T-cell (primary cell): ENCODE measurements around the gene TSBP1. TPM values are rescaled to one million over a fixed set of nuclear protein-coding genes. Genes with fewer than 3 reads are reported as not detected.
"Not testable (repeated sequence)": the region's sequence is repeated elsewhere in the genome, so short reads cannot be mapped to it uniquely, and the experiment has no call there.

ENCODE experiments used
- ATAC-seq, 4 experiments: fragments of 200-7000 bp in 3 of 4; fragments of 150-1000 bp in 1 of 4; cut with Tn5 transposase; replicated peaks in 1 of 4; 1 replicate in 3 of 4; 2 replicates in 1 of 4; pipeline ENCODE4 v1.10.0; 2021; ENCODE audit warnings: moderate library complexity in 3 of 4, mild to moderate bottlenecking in 2 of 4, moderate number of reproducible peaks in 1 of 4
- CTCF ChIA-PET, 2 donors: fragments of 300-600 bp; sonication (Branson Sonifier 250); formaldehyde crosslinking; loops; one replicate each; lab custom pipeline; 2022; ENCODE audit warnings: antibody characterized with exemption in 2 of 2; lab: Charles Lee
- POLR2A ChIA-PET, 2 donors: fragments of 300-600 bp; sonication (Branson Sonifier 250); formaldehyde crosslinking; loops; one replicate each; lab custom pipeline; 2022; ENCODE audit warnings: antibody characterized with exemption in 2 of 2; lab: Charles Lee
- DNase-seq, 35 experiments: peaks; one replicate each; pipeline versions ENCODE4 v3.0.0 to v3.0.0-alpha.2; 2013 to 2023
- H3K27ac ChIP-seq: one replicate; pipeline ENCODE4 v1.5.1; 2013; ENCODE audit warnings: low read length
- H3K27me3 ChIP-seq, 2 experiments: replicated peaks in 1 of 2; 1 replicate in 1 of 2; 2 replicates in 1 of 2; pipeline versions ENCODE4 v1.6.1 to v1.7.0; 2013; ENCODE audit warnings: low read length in 1 of 2, mixed read lengths in 1 of 2; ENCODE audit not compliant: control insufficient read depth in 2 of 2, insufficient read depth in 2 of 2; ENCODE audit errors: extremely low read depth in 1 of 2
- H3K36me3 ChIP-seq, 2 donors: 1 replicate in 1 of 2; 2 replicates in 1 of 2; pipeline versions ENCODE4 v1.6.1 to v1.7.0; 2013; ENCODE audit warnings: low read length in 1 of 2; ENCODE audit not compliant: control insufficient read depth in 2 of 2, insufficient read depth in 1 of 2; ENCODE audit errors: extremely low read depth in 1 of 2
- H3K4me1 ChIP-seq, 2 experiments: 1 replicate in 1 of 2; 2 replicates in 1 of 2; pipeline versions ENCODE4 v1.6.1 to v1.7.0; 2013; ENCODE audit warnings: low read length in 2 of 2, mixed read lengths in 1 of 2; ENCODE audit not compliant: insufficient read depth in 2 of 2, control insufficient read depth in 1 of 2; ENCODE audit errors: extremely low read depth in 1 of 2
- H3K4me3 ChIP-seq, 2 donors: 1 replicate in 1 of 2; 2 replicates in 1 of 2; pipeline versions ENCODE4 v1.5.1 to v1.7.0; 2013; ENCODE audit warnings: mild to moderate bottlenecking in 2 of 2, low read length in 1 of 2, moderate library complexity in 1 of 2; ENCODE audit not compliant: control insufficient read depth in 1 of 2; ENCODE audit errors: extremely low read depth in 1 of 2
- H3K9me3 ChIP-seq: 2 replicates; pipeline ENCODE4 v1.7.0; 2013
- H3K27ac Mint-ChIP-seq, 2 donors: one replicate each; pipeline ENCODE4 v1.8.0; 2020 to 2021; ENCODE audit warnings: mild to moderate bottlenecking in 2 of 2, mixed read lengths in 2 of 2
- H3K27me3 Mint-ChIP-seq, 2 donors: one replicate each; pipeline ENCODE4 v1.8.0; 2021 to 2022; ENCODE audit warnings: mixed read lengths in 2 of 2
- H3K36me3 Mint-ChIP-seq: one replicate; pipeline ENCODE4 v1.8.0; 2021; ENCODE audit warnings: mixed read lengths
- H3K4me1 Mint-ChIP-seq, 3 donors: one replicate each; pipeline ENCODE4 v1.8.0; 2020 to 2022; ENCODE audit warnings: mixed read lengths in 3 of 3, mild to moderate bottlenecking in 1 of 3
- H3K4me3 Mint-ChIP-seq, 3 donors: one replicate each; pipeline ENCODE4 v1.8.0; 2020 to 2022; ENCODE audit warnings: mild to moderate bottlenecking in 3 of 3, mixed read lengths in 3 of 3, moderate library complexity in 3 of 3
- H3K9me3 Mint-ChIP-seq, 3 donors: one replicate each; pipeline ENCODE4 v1.8.0; 2020 to 2022; ENCODE audit warnings: mixed read lengths in 3 of 3
- WGBS: methylation state at CpG from one replicate; pipeline ENCODE4 v1.1.5; 2013; ENCODE audit warnings: missing lambda C conversion rate; ENCODE audit not compliant: insufficient coverage; 5-methylcytosine and 5-hydroxymethylcytosine counted together
- total RNA-seq, 35 experiments: library from RNA in 6 of 35; stranded (reverse) in 6 of 35; fragments of 120-200 nt in 1 of 35; gene quantifications; one replicate each; pipeline versions ENCODE4 v1.2.1 to v1.2.4 and lab custom pipeline; 2013 to 2026

TSBP1 gene
- total RNA-seq, 5 donors from 2014 or later (not counting 1 experiment from before 2014, with no cell fraction given), result not detected

- no peaks in the 10 kb centered on the region for H3K4me1 Mint-ChIP-seq
- no peak overlapping the region for H3K4me3 Mint-ChIP-seq
- Histone ChIP-seq H3K4me3 (no peak overlapping the region), H3K4me1 (no peaks in the 10 kb centered on the region), H3K27ac (no peak overlapping the region), H3K36me3 (no peaks in the 10 kb centered on the region), H3K9me3 (no peaks in the 10 kb centered on the region), H3K27me3 (peaks cover 0 to 5% of the 10 kb centered on the region in 2 experiments)
- H3K9me3 Mint-ChIP-seq, result no peaks in the 10 kb centered on the region
- 100% methylated on average over 1 of the region's 1 CpG for WGBS
- POLR2A ChIA-PET, result interaction anchor here in 1 of 2 donors (0.6 kb wide), 1 partner anchor 19 kb away, joined by 3 read pairs; no protein-coding TSS in a partner anchor
- H3K27me3 Mint-ChIP-seq, result peaks cover 32 to 40% of the 10 kb centered on the region in 2 donors
- H3K36me3 Mint-ChIP-seq, result no peaks in the 10 kb centered on the region
- CTCF ChIA-PET, result no interaction called here
- DNase-seq, result no peak
- no peak for ATAC-seq
- H3K27ac Mint-ChIP-seq, result no peak overlapping the region
Measured at GRCh38 chr6:32313964-32314363, 57.7 kb downstream of the TSBP1 start.

GRCh38 chr6:32298632-32299336 is 72.9 kb downstream of the TSBP1 start:
- CTCF ChIA-PET, result no interaction called here
- Histone ChIP-seq H3K9me3 (no peaks in the 10 kb centered on the region), H3K36me3 (no peaks in the 10 kb centered on the region), H3K27ac (no peak overlapping the region), H3K4me3 (no peak overlapping the region), H3K4me1 (peaks cover 0 to 2% of the 10 kb centered on the region in 2 experiments), H3K27me3 (peaks cover 0 to 2% of the 10 kb centered on the region in 2 experiments)
- Mint-ChIP-seq H3K27me3 (peaks cover 13% of the 10 kb centered on the region in 2 donors), H3K36me3 (no peaks in the 10 kb centered on the region), H3K9me3 (no peaks in the 10 kb centered on the region), H3K27ac (no peak overlapping the region), H3K4me1 (peaks cover under 1 to 4% (median 3%) of the 10 kb centered on the region in 3 donors), H3K4me3 (no peak overlapping the region)
- POLR2A ChIA-PET, result no interaction called here
- no peak for DNase-seq
- WGBS, result no CpG with 5 or more reads among the region's 3 CpGs
- ATAC-seq, result no peak

- peaks cover 28 to 32% of the 10 kb centered on the region in 2 donors for H3K27me3 Mint-ChIP-seq
- H3K36me3 Mint-ChIP-seq, H3K9me3 Mint-ChIP-seq, ATAC-seq, H3K36me3 ChIP-seq, H3K4me1 Mint-ChIP-seq, H3K9me3 ChIP-seq, POLR2A ChIA-PET, H3K4me3 ChIP-seq, H3K27me3 ChIP-seq, H3K4me1 ChIP-seq, H3K4me3 Mint-ChIP-seq, H3K27ac Mint-ChIP-seq, DNase-seq, H3K27ac ChIP-seq: not testable (repeated sequence)
- CTCF ChIA-PET, result interaction anchor here (0.6 kb wide), 2 partner anchors 13 to 40 kb away, joined by 3 read pairs; no protein-coding TSS in a partner anchor
- no CpG with 5 or more reads among the region's 3 CpGs for WGBS
Measured at GRCh38 chr6:32294980-32295379, 76.7 kb downstream of the TSBP1 start.

- Mint-ChIP-seq H3K4me1 (no peaks in the 10 kb centered on the region), H3K27ac (no peak overlapping the region), H3K36me3 (no peaks in the 10 kb centered on the region), H3K27me3 (peaks cover 28 to 32% of the 10 kb centered on the region in 2 donors), H3K4me3 (no peak overlapping the region), H3K9me3 (no peaks in the 10 kb centered on the region)
- Histone ChIP-seq H3K4me3 (no peak overlapping the region), H3K4me1 (no peaks in the 10 kb centered on the region), H3K27ac (no peak overlapping the region), H3K36me3 (no peaks in the 10 kb centered on the region), H3K9me3 (no peaks in the 10 kb centered on the region), H3K27me3 (no peaks in the 10 kb centered on the region)
- WGBS, result no CpG with 5 or more reads among the region's 2 CpGs
- ChIA-PET CTCF (interaction anchor here in 1 of 2 donors (0.6 kb wide), 1 partner anchor 39 kb away, joined by 3 read pairs; no protein-coding TSS in a partner anchor), POLR2A (no interaction called here)
- no peak for DNase-seq
- no peak for ATAC-seq
Measured at GRCh38 chr6:32294566-32294965, 77.1 kb downstream of the TSBP1 start.

DNA sequence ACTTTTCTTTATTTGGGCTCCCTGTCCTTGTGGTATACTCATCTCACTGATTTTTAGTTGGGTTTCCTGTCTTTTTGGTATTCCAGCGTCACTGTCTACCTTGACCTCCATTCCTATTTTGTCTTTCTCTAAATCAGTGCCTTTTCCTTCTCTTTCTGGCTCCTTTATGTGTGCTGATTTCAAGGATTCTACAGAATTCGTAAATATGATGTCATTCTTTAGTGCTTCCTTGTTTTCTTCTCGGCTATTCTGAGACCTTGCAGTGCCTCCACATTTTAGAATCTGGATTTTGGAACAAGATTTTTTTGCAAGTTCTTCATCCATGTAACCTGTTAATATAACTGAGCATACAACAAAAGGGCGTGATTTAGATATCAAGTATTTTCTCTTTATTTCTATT is 78.0 kb downstream of the TSBP1 start:
- WGBS, result no CpG with 5 or more reads among the region's 4 CpGs
- CTCF ChIA-PET, result no interaction called here
- H3K27ac Mint-ChIP-seq, result no peak overlapping the region
- H3K9me3 Mint-ChIP-seq, result no peaks in the 10 kb centered on the region
- no peaks in the 10 kb centered on the region for H3K36me3 Mint-ChIP-seq
- Histone ChIP-seq H3K9me3 (no peaks in the 10 kb centered on the region), H3K27ac (no peak overlapping the region), H3K27me3 (no peaks in the 10 kb centered on the region), H3K36me3 (no peaks in the 10 kb centered on the region), H3K4me1 (no peaks in the 10 kb centered on the region), H3K4me3 (no peak overlapping the region)
- POLR2A ChIA-PET, result no interaction called here
- H3K27me3 Mint-ChIP-seq, result peaks cover 27 to 36% of the 10 kb centered on the region in 2 donors
- no peaks in the 10 kb centered on the region for H3K4me1 Mint-ChIP-seq
- DNase-seq (no peak), ATAC-seq (no peak)
- no peak overlapping the region for H3K4me3 Mint-ChIP-seq

- Histone ChIP-seq H3K27ac (no peak overlapping the region), H3K27me3 (peaks cover 0 to 7% of the 10 kb centered on the region in 2 experiments), H3K4me3 (no peak overlapping the region), H3K9me3 (no peaks in the 10 kb centered on the region), H3K36me3 (no peaks in the 10 kb centered on the region), H3K4me1 (no peaks in the 10 kb centered on the region)
- no peak overlapping the region for H3K27ac Mint-ChIP-seq
- ChIA-PET POLR2A (no interaction called here), CTCF (no interaction called here)
- WGBS, result 0% methylated on average over 1 of the region's 1 CpG
- DNase-seq (no peak), ATAC-seq (no peak)
- no peak overlapping the region for H3K4me3 Mint-ChIP-seq
- peaks cover 33 to 40% of the 10 kb centered on the region in 2 donors for H3K27me3 Mint-ChIP-seq
- H3K4me1 Mint-ChIP-seq, result no peaks in the 10 kb centered on the region
- no peaks in the 10 kb centered on the region for H3K36me3 Mint-ChIP-seq
- H3K9me3 Mint-ChIP-seq, result no peaks in the 10 kb centered on the region
Measured at GRCh38 chr6:32291543-32291942, 80.2 kb downstream of the TSBP1 start.
